ENCODE measurements around the gene CISH. TPM values are rescaled to one million over a fixed set of nuclear protein-coding genes. Genes with fewer than 3 reads are reported as not detected.

Gene CISH
- total and polyA plus RNA-seq, 7 experiments from 2014 or later, result 10.9 to 486 (median 47.5) TPM

DNA sequence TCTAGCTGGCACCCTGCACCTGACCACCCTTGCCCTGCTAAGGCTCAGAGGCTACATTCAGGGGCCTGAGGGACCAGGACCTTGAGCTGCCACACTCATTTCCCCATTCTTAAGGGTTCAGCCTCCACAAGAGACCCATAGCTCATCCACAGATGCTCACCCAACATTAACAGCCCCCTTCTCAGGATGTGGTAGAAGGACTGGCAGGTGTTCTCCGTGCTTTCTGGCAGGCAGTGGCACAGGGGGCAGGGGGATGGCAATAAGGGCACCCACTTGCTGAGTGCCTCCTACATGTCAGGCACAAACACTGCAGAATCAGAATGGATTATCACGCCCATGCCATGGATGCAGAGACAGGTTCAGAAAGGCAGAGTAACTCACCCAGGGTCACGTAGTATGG is 14.8 kb upstream of the CISH start:
- Mint-ChIP-seq H3K4me1 (peaks cover 71 to 99% (median 93%) of the 10 kb centered on the region in 7 donors), H3K27ac (peak overlapping the region in 6 of 9 donors; percentile 15 to 86 (median 30)), H3K4me3 (peak overlapping the region in 4 of 10 donors; percentile 19 to 32 (median 30)), H3K27me3 (no peaks in the 10 kb centered on the region), H3K9me3 (peaks cover 0 to 2% (median 0%) of the 10 kb centered on the region in 11 donors), H3K36me3 (peaks cover 0 to 34% (median 0%) of the 10 kb centered on the region in 5 donors)
- peaks cover 58 to 68% of the 10 kb centered on the region in 2 donors for H3K4me1 ChIP-seq (ENCODE audit: control insufficient read depth in 2 of 2, insufficient read depth in 2 of 2, low read length in 2 of 2)
- intact Hi-C loops (cut with micrococcal nuclease), result no loop called here
- no peaks in the 10 kb centered on the region for H3K9me3 ChIP-seq (ENCODE audit: control insufficient read depth in 2 of 3, low read length in 3 of 3)
- DNase-seq (no peak), ATAC-seq (no peak)
- no peaks in the 10 kb centered on the region for H3K27me3 ChIP-seq (ENCODE audit: control insufficient read depth in 2 of 2, insufficient read depth in 2 of 2, low read length in 2 of 2)
- H3K27ac ChIP-seq (ENCODE audit: low read depth, low read length), result no peak overlapping the region
- ChIA-PET POLR2A (no interaction called here), CTCF (interaction anchor here (0.8 to 3.4 kb wide), 3 partner anchors 9 to 11 kb away, joined by 3 to 14 read pairs (median 5); no protein-coding TSS in a partner anchor)
- H3K4me3 ChIP-seq (ENCODE audit: low read length), result no peak overlapping the region
- peaks cover 0 to 7% (median 0%) of the 10 kb centered on the region in 3 experiments for H3K36me3 ChIP-seq (ENCODE audit: control insufficient read depth in 2 of 3, insufficient read depth in 3 of 3, low read length in 3 of 3)

DNA sequence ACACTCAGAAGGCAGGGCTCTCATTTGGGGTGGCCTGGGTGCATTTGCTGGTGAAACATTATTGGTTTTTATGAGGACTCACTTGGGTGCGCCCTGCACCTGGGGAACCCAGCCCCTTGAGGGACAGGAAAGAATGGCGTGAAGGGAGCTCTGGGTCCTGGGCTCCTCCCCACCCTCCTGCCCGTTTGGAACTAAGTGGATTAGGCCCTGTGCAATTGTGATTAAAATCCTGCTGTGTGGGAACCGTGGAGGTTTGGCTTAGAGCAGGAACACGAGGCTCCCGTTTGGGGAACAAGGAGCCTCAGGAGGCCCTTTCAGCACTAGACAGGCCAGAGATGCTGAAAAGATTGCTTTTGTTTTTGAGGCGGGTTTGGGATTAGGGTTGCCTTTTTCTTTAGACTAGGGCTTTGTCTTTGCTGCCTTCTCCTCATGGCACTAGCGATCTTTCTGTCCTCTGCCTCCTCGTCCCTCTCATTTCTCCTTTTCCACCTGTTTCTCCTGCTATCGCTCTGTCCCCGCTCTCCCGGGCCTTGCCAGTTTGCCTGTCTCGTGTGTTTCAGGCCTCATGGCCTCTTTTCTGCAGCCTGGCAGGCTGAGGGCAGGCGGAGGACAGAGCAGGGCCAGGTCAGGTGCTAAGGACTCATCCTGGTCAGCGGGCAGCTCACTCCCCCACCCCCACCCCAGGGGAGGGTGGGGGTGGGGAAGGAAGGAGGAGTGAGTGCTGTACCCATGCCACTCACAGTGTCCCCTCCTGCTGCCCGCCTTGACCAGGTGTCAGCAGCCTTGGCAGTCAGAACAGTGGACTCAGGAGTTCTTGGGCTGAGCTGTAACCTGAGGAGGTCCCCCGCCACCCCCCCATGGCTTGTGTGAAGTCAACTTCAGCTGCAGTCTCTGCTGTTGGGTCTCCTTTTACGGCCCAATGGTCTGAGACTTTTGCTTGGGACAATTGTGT is 13.9 kb upstream of the CISH start:
- H3K4me3 ChIP-seq (ENCODE audit: low read length), result peak overlapping the region; percentile 4
- intact Hi-C loops (cut with micrococcal nuclease), result no loop called here
- CTCF ChIA-PET, result interaction anchor here (1.4 to 3.4 kb wide), 3 partner anchors 8 to 24 kb away, joined by 5 to 14 read pairs (median 7); no protein-coding TSS in a partner anchor

DNA sequence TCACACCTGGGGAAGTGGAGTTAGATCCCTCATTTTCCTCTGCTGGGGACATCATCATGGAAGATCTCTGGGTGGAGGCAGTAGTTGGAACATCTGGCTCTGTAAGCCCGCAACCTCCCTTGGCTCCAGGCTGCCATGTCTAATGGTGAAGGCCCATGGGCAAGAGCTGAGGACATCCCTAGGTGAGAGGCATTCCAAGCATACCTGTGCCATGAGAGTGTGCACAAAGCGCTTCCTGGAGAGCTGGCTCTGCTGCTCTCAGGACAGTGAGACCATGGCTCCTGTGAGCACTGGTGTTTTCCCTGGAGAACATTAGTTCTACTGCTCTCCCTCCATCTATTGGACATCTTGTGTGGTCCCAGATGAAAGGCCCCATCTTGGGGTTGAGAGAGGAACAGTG is 13.1 kb upstream of the CISH start:
- H3K27ac Mint-ChIP-seq, result peak overlapping the region; percentile 46 to 91 (median 87)
- H3K4me3 Mint-ChIP-seq, result peak overlapping the region; percentile 69 to 85 (median 78)
- H3K4me1 ChIP-seq (ENCODE audit: control insufficient read depth in 2 of 2, insufficient read depth in 2 of 2, low read length in 2 of 2), result peaks cover 60 to 68% of the 10 kb centered on the region in 2 donors
- H3K36me3 Mint-ChIP-seq, result peaks cover 0 to 48% (median 5%) of the 10 kb centered on the region in 5 donors
- no peak overlapping the region for H3K27ac ChIP-seq (ENCODE audit: low read depth, low read length)
- ATAC-seq (no peak), DNase-seq (no peak)
- CTCF ChIA-PET, result interaction anchor here (0.7 to 1.8 kb wide), 4 partner anchors 10 to 28 kb away, joined by 3 to 7 read pairs (median 4); no protein-coding TSS in a partner anchor
- H3K36me3 ChIP-seq (ENCODE audit: control insufficient read depth in 2 of 3, insufficient read depth in 3 of 3, low read length in 3 of 3), result peaks cover 0 to 7% (median 0%) of the 10 kb centered on the region in 3 experiments
- H3K27me3 ChIP-seq (ENCODE audit: control insufficient read depth in 2 of 2, insufficient read depth in 2 of 2, low read length in 2 of 2), result no peaks in the 10 kb centered on the region
- POLR2A ChIA-PET, result interaction anchor here (1.7 kb wide), 2 partner anchors 8 to 274 kb away, joined by 3 to 6 read pairs; partner anchors contain the start of genes CYB561D2 and NPRL2
- H3K9me3 Mint-ChIP-seq, result peaks cover 0 to 4% (median 0%) of the 10 kb centered on the region in 11 donors
- H3K27me3 Mint-ChIP-seq, result no peaks in the 10 kb centered on the region
- H3K9me3 ChIP-seq (ENCODE audit: control insufficient read depth in 2 of 3, low read length in 3 of 3), result no peaks in the 10 kb centered on the region
- H3K4me1 Mint-ChIP-seq, result peaks cover 68 to 97% (median 91%) of the 10 kb centered on the region in 7 donors
- peak overlapping the region; percentile 4 for H3K4me3 ChIP-seq (ENCODE audit: low read length)
- intact Hi-C loops (cut with micrococcal nuclease), result no loop called here

More for the DNA sequence above, 13.9 kb upstream of the CISH start:
- peak overlapping the region; percentile 46 to 91 (median 82) for H3K27ac Mint-ChIP-seq
- peaks cover 0 to 2% (median 0%) of the 10 kb centered on the region in 11 donors for H3K9me3 Mint-ChIP-seq
- H3K4me1 ChIP-seq (ENCODE audit: control insufficient read depth in 2 of 2, insufficient read depth in 2 of 2, low read length in 2 of 2), result peaks cover 59 to 66% of the 10 kb centered on the region in 2 donors
- POLR2A ChIA-PET, result interaction anchor here (1.7 kb wide), 1 partner anchor 7 kb away, joined by 6 read pairs; no protein-coding TSS in a partner anchor
- no peaks in the 10 kb centered on the region for H3K27me3 Mint-ChIP-seq
- H3K9me3 ChIP-seq (ENCODE audit: control insufficient read depth in 2 of 3, low read length in 3 of 3), result no peaks in the 10 kb centered on the region
- ATAC-seq, result no peak
- peaks cover 0 to 7% (median 0%) of the 10 kb centered on the region in 3 experiments for H3K36me3 ChIP-seq (ENCODE audit: control insufficient read depth in 2 of 3, insufficient read depth in 3 of 3, low read length in 3 of 3)
- peak overlapping the region in 8 of 10 donors; percentile 29 to 85 (median 68) for H3K4me3 Mint-ChIP-seq
- peaks cover 0 to 41% (median under 1%) of the 10 kb centered on the region in 5 donors for H3K36me3 Mint-ChIP-seq
- peaks cover 68 to 97% (median 91%) of the 10 kb centered on the region in 7 donors for H3K4me1 Mint-ChIP-seq
- no peaks in the 10 kb centered on the region for H3K27me3 ChIP-seq (ENCODE audit: control insufficient read depth in 2 of 2, insufficient read depth in 2 of 2, low read length in 2 of 2)
- H3K27ac ChIP-seq (ENCODE audit: low read depth, low read length), result no peak overlapping the region
- no peak for DNase-seq

DNA sequence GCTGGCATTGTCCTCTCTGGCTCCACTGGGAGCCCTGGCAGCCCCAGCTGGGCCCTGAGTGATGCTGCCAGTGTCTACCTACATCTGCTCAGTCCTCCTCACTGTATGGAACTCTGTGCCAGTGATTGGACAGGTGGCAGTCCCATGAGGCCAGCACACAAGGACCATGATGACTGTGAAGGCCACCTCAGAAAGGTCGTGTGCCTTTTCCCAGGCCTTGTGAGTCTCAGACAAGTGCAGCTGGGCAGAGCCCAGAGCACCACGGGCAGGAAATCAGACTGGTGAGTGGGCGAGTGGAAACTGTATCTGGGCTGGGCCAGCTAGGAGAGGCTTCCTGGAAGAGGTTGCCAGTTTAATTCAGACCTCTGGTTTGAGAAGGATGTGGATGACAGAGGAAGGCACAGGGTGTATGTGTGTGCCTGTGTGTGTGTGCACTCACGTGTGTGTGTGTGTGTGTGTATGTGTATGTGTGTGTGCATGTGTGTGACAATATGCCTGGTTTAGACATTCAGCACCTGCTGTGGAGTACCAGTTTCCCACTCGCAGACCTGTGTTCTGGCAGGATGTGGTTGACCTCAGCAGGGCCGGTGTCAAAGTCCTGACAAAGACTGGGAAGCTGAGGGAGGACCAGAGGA is 12.4 kb upstream of the CISH start:
- ATAC-seq (no peak), DNase-seq (peak in 4 of 9 donors; percentile 35 to 62 (median 42))
- Histone ChIP-seq H3K4me1 (ENCODE audit: control insufficient read depth in 2 of 2, insufficient read depth in 2 of 2, low read length in 2 of 2) (peaks cover 65 to 72% of the 10 kb centered on the region in 2 donors), H3K27me3 (ENCODE audit: control insufficient read depth in 2 of 2, insufficient read depth in 2 of 2, low read length in 2 of 2) (no peaks in the 10 kb centered on the region), H3K9me3 (ENCODE audit: control insufficient read depth in 2 of 3, low read length in 3 of 3) (no peaks in the 10 kb centered on the region), H3K27ac (ENCODE audit: low read depth, low read length) (peak overlapping the region; percentile 64), H3K4me3 (ENCODE audit: low read length) (peak overlapping the region; percentile 15), H3K36me3 (ENCODE audit: control insufficient read depth in 2 of 3, insufficient read depth in 3 of 3, low read length in 3 of 3) (peaks cover 0 to 7% (median 0%) of the 10 kb centered on the region in 3 experiments)
- H3K36me3 Mint-ChIP-seq, result peaks cover 0 to 55% (median 4%) of the 10 kb centered on the region in 5 donors
- H3K27ac Mint-ChIP-seq, result peak overlapping the region; percentile 63 to 91 (median 87)
- intact Hi-C loops (cut with micrococcal nuclease), result no loop called here
- H3K9me3 Mint-ChIP-seq, result peaks cover 0 to 4% (median 0%) of the 10 kb centered on the region in 11 donors
- peak overlapping the region; percentile 69 to 85 (median 78) for H3K4me3 Mint-ChIP-seq
- ChIA-PET POLR2A (interaction anchor here (0.6 to 1.7 kb wide), 5 partner anchors 9 to 762 kb away, joined by 3 to 6 read pairs (median 3); partner anchors contain the start of genes CYB561D2 and NPRL2), CTCF (interaction anchor here (0.7 to 1.8 kb wide), 4 partner anchors 9 to 29 kb away, joined by 3 to 7 read pairs (median 4); no protein-coding TSS in a partner anchor)
- H3K27me3 Mint-ChIP-seq, result no peaks in the 10 kb centered on the region
- H3K4me1 Mint-ChIP-seq, result peaks cover 69 to 97% (median 91%) of the 10 kb centered on the region in 7 donors

DNA sequence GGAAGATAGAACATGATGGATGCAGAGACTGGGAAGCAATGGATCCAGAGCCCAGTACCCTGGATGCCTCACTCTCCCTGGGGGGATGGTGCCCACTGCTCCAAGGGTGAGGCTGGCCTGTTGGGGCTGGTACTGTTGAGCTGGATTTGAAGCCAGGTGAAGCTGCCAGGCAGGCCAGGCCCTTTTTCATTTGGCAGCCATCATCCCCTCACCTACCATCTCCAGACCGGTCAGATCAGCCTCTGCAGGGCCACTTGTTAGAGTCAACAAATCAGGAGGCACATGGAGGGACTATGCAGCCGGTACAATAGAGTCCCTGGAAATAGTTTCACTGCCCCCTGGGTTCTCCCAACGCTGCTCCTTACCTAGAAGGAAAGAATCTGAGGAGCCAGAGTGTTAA is 11.3 kb upstream of the CISH start:
- no peak for DNase-seq
- Histone ChIP-seq H3K4me3 (ENCODE audit: low read length) (no peak overlapping the region), H3K9me3 (ENCODE audit: control insufficient read depth in 2 of 3, low read length in 3 of 3) (no peaks in the 10 kb centered on the region), H3K4me1 (ENCODE audit: control insufficient read depth in 2 of 2, insufficient read depth in 2 of 2, low read length in 2 of 2) (peaks cover 68 to 71% of the 10 kb centered on the region in 2 donors), H3K36me3 (ENCODE audit: control insufficient read depth in 2 of 3, insufficient read depth in 3 of 3, low read length in 3 of 3) (peaks cover 0 to 7% (median 0%) of the 10 kb centered on the region in 3 experiments), H3K27me3 (ENCODE audit: control insufficient read depth in 2 of 2, insufficient read depth in 2 of 2, low read length in 2 of 2) (no peaks in the 10 kb centered on the region), H3K27ac (ENCODE audit: low read depth, low read length) (peak overlapping the region; percentile 64)
- Mint-ChIP-seq H3K27ac (peak overlapping the region; percentile 63 to 91 (median 87)), H3K4me1 (peaks cover 71 to 97% (median 90%) of the 10 kb centered on the region in 7 donors), H3K4me3 (peak overlapping the region in 6 of 10 donors; percentile 21 to 85 (median 76)), H3K27me3 (no peaks in the 10 kb centered on the region), H3K36me3 (peaks cover 0 to 59% (median 4%) of the 10 kb centered on the region in 5 donors), H3K9me3 (peaks cover 0 to 4% (median 0%) of the 10 kb centered on the region in 11 donors)
- intact Hi-C loops (cut with micrococcal nuclease), result no loop called here
- ATAC-seq, result no peak
- CTCF ChIA-PET, result interaction anchor here (0.6 to 1.9 kb wide), 4 partner anchors 9 to 878 kb away, joined by 3 to 6 read pairs (median 3); no protein-coding TSS in a partner anchor
- POLR2A ChIA-PET, result interaction anchor here (1.7 kb wide), 1 partner anchor 273 kb away, joined by 3 read pairs; the partner anchor contains the start of genes CYB561D2 and NPRL2

All from naive thymus-derived CD4-positive, alpha-beta T cell (primary cell).